ENCODE results near the gene GSTM5. TPM values are rescaled to one million over a fixed set of nuclear protein-coding genes. Genes with fewer than 3 reads are reported as not detected.
A peak's percentile ranks its signal among the peaks of the same experiment; 100 is the strongest.
"Not testable (repeated sequence)": the region's sequence is repeated elsewhere in the genome, so short reads cannot be mapped to it uniquely, and the experiment has no call there.

GSTM5 gene
- total RNA-seq, 1 donor from 2014 or later = 4.4 TPM

DNA sequence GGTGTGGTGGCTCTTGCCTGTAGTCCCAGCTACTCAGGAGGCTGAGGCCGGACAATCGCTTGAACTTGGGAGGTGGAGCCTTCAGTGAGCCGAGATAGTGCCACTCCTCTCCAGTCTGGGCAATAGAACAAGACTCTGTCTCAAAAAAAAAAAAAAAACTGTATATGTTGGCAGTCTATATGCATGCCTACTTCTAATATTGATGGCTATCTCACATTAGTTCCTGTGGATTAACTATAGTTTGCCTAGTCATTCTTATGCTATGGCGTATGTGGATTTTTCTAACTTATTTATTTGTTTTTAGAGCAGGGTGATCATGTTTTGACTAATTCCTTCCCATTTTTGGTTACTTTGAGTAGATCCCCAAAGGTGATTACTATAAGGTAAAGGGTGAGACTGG is 15.0 kb upstream of the GSTM5 start:
- no peak for DNase-seq

DNA sequence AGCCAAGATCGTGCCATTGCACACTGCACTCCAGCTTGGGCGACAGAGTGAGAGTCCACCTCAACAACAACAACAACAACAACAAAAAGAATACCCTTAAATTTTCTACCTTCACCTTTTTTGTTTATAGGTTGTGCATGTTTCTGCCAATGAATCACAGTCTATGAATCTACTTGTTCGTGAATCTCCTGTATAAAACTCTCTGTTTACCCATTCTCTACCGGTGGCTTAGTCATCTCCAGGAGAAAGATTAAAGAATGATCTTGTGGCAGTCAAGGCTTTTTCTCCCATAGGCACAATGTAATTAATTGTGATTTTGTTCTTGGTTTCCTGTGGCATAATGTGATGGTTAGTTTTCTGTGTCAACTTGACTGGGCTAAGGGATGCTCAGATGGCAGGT is 14.2 kb upstream of the GSTM5 start:
- DNase-seq = not testable (repeated sequence)

DNA sequence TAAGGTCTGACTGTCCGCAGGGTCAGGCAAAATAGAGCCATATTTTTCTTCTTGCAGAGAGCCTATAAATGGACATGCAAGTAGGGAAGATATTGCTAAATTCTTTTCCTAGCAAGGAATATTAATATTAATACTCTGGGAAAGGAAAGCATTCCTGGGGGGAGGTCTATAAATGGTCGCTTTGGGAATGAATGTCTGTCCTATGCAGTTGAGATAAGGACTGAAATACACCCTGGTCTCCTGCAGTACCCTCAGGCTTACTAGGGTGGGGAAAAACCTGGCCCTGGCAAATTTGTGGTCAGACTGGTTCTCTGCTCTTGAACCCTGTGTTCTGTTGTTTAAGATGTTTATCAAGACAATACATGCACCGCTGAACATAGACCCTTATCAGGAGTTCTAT is 9.1 kb upstream of the GSTM5 start:
- DNase-seq = not testable (repeated sequence)

DNA sequence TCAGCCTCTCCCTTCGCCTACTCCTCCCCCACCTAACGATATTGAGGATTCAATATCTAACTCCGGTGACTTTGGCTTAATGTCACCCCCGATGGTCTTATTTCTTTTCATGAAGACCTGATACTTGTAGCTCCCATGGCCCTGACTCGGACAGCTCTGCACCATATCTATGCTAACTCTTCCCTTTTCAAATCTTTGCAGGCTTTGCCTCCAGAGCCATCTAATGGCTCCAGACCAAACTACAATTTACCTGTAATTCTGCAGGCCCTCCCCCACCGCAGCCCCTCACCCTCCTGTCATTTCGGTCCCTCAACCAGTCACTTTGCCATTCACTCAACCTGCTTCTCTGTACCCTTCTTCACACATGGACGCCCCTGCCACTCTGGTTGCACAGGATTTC is 7.9 kb upstream of the GSTM5 start:
- no peak for DNase-seq

DNA sequence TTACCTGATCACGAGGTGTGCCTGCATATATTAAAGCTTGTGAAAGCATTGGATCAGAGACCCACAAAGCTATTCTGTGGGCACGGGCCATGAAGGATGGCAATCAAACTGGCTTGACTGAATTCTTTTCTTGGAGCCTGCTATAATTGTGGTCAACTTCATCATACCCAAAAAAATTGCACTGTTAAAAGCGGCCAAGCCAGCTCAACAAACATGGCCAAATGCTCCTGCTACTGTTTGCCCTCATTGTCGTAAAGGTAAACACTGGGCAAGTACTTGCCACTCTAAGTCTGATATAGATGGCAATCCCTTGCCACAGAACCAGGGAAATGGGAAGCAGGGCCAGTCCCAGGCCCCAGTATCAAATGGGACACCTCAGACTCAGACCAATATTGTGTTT is 6.6 kb upstream of the GSTM5 start:
- DNase-seq = no peak

DNA sequence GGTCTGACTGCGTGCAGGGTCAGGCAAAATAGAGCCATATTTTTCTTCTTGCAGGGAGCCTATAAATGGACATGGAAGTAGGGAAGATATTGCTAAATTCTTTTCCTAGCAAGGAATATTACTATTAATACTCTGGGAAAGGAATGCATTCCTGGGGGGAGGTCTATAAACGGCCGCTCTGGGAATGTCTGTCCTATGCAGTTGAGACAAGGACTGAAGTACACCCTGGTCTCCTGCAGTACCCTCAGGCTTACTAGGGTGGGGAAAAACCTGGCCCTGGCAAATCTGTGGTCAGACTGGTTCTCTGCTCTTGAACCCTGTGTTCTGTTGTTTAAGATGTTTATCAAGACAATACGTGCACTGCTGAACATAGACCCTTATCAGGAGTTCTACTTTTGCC is 3.1 kb upstream of the GSTM5 start:
- not testable (repeated sequence) for DNase-seq

DNA sequence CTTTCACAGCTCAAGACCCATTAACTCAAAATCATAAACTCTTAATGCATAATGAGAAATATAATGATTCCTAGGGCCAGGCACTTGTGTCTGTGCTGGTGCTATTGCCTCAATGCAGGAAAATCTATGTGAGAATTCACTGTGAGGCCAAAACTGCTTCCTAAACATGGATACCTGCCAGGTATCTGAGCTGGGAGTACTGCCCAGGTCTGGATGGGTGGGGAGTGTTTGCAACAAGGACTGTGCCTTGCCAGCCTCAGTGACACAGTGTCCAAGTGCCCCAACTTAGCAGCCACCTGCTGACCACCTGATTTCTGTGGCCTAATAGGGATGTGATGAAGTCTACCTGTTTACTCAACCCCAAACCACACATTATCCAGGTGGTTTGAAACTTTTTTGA is 2.2 kb upstream of the GSTM5 start:
- not testable (repeated sequence) for DNase-seq

DNA sequence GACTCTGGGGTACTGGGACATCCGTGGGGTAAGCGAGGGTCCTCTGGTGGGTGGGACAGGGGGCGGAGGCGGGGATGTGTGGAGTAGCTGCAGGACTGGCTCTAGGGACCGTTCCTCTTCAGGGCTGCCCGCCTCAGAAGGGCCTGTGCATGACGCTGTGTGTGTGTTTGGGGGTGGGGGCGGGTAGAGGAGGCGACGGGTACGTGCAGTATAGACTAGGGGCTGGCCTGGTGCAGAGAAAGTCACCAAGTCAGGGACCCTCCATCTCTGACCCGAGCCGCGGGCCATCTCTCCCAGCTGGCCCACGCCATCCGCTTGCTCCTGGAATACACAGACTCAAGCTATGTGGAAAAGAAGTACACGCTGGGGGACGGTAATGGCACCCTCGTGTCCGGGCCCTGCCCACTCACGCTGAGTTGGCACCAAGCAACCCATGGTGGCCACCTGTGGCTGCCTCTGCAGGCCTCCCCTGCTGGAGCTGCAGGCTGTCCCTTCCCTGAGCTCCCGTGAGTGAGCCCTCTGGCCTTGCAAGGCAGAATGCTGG is 342 bp downstream of the GSTM5 start:
- DNase-seq = no peak

DNA sequence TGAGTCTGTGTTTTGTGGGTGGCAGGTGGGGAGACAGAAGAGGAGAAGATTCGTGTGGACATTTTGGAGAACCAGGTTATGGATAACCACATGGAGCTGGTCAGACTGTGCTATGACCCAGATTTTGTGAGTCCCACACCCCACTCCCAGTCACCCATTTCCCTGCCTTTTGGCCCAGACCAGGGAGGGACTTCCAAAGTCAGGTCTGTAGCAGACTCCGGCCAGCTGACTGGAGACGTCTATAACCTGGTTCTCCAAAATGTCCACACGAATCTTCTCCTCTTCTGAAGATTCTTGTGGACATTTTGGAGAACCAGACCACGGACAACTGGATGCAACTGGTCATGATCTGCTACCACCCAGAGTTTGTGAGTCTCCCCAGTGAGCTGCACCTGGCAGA is 1.6 kb downstream of the GSTM5 start:
- DNase-seq = no peak

DNA sequence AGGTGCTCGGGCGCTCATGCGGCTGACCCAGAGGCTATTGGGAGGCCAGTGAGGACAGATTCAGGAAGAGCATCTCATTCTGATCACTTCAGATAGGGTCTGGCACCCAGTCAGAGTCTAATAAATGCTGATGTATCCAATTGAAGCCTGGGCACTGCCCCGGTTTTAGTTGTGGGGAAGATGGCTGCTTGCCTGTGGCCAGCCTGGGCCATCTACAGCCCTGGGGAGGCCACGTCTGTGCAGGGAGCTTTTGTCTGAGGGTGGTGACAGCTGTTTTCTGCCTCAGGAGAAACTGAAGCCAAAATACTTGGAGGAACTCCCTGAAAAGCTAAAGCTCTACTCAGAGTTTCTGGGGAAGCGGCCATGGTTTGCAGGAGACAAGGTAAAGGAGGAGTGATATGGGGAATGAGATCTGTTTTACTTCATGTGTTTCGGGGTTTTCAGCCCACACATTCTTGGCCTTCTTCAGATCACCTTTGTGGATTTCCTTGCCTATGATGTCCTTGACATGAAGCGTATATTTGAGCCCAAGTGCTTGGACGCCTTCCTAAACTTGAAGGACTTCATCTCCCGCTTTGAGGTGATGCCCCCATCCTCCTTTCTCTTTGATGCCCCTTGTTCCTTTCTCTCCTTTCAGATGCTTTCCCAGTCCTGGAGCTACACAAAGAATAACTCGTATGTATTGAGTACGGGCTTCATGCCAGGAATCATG is 2.8 kb downstream of the GSTM5 start:
- peak; percentile 10 for DNase-seq

DNA sequence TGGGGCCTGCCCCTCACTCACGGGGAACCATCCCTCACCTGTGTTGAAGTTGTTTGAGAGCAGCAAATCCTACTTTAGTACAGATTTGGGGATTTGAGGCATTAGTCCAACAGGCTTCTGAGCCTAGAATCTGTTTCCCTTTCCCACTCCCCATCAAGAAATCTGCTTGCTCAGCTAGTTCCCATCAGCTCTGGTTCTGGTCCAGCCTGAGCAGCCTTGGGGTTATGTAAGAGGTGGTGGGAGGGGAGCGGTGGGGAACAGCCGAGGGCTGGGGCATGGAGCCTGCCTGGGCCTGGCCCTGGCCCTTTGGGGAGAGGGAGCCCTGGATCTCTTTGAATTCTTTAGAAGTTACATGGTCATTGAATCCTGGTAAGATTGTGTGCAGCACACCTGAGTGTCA is 4.1 kb downstream of the GSTM5 start:
- DNase-seq = no peak

DNA sequence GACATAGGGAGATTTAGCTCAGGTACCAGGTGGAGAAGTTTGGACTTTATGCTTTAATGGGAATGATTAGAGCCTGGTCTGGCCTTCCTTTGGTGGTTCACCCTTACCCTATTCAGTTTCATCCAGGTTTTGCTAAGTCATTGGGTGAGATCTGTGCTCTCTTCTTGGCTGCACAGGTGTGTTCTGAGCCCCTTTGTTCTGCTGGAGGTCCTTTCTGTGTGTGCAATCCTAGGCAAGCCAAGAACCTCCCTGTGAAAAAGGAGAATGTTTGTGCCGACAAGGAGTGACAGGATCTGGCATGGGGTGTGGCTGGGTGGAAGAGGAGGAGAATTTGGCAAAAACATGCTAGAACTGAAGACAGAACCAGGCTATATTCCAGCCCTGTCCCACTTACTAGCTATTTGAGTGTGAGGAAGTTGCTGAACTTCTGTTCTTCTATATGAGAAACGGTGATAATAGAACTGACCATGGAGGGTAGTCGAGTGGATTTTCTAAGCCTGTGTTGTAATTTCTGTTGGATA is 4.6 kb downstream of the GSTM5 start:
- no peak for DNase-seq

DNA sequence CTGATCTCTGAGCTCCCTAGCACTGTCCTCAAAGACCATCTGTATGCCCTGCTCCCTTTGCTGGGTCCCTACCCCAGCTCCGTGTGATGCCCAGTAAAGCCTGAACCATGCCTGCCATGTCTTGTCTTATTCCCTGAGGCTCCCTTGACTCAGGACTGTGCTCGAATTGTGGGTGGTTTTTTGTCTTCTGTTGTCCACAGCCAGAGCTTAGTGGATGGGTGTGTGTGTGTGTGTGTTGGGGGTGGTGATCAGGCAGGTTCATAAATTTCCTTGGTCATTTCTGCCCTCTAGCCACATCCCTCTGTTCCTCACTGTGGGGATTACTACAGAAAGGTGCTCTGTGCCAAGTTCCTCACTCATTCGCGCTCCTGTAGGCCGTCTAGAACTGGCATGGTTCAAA is 5.7 kb downstream of the GSTM5 start:
- no peak for DNase-seq

DNA sequence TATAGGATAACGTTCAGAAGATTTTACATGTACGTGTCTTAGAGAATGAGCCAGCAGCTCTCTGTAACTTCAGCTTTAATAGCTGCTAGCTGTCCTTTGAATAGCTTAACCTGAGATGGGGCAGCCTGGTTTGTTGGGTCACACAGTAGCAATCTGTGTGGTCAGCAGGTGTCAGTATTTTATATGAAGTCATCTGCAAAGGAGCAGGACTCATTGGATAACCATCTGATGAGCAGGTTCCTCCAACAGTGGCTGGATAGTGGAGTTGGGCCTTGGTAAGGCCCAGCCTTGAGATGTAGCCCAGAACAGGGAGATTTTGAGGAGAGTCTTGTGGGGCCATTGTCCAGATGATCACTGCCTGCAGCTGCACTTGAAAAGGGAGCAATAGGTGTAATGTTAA is 6.4 kb downstream of the GSTM5 start:
- DNase-seq = no peak

DNA sequence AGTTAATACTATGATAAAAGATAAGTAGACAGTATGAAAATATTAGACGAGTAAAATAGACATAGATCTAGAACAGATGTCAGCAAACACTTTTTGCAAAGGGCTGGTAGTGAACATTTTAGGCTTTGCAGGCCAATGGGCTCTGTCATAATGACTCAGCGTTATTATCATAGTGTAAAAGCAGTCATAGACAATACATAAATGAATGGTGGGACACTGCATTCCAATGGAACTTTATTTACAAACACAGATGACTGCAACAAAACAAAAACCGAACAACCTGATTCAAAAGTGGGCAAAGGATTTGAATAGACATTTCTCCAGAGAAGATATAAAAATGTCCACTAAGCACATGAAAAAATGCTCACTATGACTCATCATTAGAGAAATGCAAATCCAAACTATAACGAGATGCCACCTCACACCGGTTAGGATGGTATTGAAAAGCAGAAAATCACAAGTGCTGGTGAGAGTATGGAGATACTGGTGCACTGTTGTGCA is 7.3 kb downstream of the GSTM5 start:
- no peak for DNase-seq

DNA sequence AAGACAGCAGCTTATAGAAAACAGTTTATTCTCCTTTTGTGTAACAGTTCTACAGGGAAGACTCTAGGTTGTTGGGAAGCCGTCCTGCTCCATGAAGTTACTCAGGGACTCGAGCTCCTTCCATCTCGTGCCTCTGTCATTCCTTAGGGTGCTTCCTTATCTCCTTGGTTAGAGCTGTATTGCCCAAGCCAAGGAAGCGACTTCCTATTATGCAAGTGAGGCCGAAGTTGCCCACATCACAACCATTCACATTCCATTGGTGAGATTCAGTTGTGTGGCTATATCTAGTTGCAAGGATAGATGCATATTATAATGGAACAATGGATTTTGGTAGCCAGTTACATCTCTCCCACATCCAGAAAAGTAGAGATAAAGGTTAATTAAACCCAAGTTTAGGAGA is 9.0 kb downstream of the GSTM5 start:
- no peak for DNase-seq

DNA sequence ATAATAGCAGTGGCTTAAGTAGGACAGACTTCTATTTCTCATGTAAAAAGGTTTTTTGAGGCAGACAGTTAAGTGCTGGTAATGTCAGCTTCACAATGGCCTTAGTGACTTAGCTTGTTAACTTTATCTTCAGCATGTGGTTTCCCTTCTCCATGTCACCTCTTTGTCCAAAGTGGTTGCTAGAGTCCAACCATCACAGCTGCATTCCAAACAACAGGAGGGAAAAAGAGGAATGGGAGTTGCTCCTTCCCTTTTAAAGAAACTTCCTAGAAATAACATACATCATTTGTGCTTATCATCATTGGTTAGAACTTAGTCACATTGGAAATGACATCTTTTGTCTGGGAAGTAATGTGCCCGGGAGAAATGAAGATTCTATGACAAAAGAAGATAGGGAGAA is 9.9 kb downstream of the GSTM5 start:
- no peak for DNase-seq

DNA sequence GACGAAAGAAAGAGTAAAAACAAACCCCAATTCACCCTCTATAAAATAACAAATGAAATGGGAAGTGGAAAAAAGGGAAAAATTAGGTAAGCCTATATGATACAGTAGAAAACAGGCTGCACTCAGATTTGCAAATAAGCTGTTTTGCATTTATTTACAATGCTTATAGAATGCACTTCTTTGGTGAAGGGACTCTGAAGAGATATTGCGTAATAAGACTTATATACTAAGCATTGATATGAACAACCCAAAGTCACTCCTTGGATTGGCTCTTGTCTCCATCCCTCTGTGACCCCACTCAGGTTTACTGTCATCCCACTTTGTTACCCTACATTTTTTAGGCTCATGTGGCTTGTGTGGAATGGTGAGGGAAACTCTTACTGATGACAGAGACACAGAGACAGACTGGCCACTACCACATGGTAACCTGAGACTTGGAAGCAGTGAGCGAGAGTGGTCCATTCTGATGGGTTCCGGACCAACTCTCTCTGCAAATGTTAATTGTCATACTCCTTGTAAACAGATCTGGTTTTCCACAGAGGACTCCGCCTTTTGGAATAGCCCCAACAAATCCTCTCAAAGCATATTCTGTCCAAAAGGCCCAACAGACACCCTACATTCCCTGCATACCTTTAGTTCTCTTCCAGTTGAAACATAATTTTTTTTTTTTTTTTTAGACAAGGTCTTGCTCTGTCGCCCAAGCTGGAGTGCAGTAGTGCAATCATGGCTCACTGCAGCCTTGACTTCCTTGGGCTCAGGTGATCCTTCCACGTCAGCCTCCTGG is 11.0 kb downstream of the GSTM5 start:
- DNase-seq = no peak

DNA sequence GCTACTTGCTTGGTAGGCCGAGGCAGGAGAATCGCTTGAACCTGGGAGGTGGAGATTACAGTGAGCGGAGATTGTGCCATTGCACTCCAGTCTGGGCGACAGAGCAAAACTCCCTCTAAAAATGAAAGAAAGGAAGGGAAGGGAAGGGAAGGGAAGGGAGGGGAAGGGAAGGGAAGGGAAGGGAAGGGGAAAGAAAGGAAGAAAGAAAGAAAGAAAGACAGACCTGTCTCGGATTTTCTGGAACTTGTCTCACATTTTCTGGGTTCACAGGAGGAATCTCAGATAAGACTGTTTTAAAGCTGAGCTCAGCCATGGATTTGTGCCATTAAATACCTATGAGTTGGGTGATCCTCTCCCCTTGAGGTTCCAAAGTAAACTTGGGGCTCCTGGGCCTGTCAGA is 12.9 kb downstream of the GSTM5 start:
- DNase-seq = no peak

DNA sequence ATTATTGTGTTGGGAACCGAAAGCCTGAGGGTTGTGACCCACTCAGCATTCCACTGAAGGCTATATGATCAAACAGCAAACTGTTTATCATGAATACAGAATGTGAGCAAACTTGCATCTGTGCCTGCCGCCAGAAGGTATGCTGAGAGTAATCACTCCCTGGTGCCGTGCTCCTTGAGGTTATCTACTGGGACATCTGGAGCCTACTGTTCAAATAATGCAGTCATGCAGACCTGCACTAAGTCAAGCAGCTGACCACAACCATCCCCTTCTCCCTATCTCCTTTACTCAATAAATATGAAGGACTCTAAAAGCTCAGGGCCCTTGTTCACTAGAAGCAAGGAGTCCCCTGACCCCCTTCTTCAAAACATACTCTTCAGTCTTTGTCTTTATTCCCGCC is 13.5 kb downstream of the GSTM5 start:
- DNase-seq = no peak

DNA sequence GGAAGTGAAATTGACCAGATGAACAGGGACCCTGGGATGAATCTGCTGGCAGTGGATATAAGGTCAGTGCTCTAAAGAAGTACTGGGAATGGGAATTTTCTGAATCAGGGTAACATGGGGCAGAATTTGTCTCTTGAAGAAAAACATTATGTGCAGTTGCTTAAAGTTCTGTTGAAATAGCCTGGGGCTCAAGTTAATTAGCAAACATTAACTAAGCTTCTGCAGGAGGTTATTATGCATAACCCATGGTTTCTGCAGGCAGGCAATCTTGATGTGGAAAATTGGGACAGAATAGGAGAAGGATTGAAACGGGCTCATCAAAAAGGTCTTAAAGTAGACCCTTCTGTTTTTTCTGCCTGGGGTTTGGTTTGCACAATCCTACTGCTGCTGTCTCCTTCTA is 14.0 kb downstream of the GSTM5 start:
- no peak for DNase-seq

DNA sequence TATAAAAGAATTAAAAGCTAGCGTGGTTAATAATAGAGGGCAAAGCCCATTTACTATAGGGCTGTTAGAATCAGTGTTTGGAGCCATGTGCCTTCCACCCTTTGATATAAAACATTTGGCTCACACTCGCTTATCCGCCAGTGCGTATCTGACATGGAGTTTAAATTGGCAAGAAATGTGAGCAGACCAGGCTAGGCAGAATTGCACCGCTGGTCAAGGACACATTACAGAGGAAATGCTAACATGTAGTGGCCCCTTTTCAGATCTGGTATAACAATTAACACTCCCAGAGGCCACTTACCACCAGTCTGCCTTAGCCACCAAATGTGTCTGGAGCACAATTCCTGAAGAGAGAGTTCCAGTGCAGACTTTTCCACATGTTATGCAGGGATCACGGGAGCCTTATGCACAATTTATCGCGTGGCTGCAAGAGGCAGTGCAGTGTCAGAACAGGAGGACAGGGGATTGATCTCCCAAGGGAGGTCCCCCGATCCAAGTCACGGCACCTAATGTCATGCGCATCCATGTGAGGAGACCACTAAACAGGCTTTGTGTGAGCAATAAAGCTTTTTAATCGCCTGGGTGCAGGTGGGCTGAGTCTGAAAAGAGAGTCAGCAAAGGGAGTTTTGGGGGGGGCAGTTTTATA is 14.8 kb downstream of the GSTM5 start:
- no peak for DNase-seq

DNA sequence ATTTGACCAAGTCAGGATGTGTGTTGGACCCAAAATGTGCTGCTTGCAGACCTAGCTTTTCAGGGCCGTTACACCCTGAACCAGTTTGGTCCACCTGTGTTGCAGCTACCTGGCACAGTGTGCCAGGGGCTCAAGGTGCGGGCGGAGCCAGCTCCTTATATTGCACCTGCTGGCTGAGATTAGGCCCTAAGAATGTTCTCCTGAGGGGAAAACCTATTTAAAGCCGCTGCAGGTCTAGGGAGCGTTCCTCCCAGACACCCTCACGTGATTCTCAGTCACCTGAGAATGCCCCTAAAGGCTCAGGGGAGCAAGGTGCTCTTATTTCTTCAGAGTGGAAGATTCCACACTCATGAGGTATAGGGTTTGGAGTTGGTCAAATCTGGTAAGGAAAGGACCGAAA is 16.8 kb downstream of the GSTM5 start:
- no peak for DNase-seq

Data from tongue (tissue), 2 donors.